ENCODE measurements around the gene UBE2N.
"Not testable (repeated sequence)": the region's sequence is repeated elsewhere in the genome, so short reads cannot be mapped to it uniquely, and the experiment has no call there.

The UBE2N gene

DNA sequence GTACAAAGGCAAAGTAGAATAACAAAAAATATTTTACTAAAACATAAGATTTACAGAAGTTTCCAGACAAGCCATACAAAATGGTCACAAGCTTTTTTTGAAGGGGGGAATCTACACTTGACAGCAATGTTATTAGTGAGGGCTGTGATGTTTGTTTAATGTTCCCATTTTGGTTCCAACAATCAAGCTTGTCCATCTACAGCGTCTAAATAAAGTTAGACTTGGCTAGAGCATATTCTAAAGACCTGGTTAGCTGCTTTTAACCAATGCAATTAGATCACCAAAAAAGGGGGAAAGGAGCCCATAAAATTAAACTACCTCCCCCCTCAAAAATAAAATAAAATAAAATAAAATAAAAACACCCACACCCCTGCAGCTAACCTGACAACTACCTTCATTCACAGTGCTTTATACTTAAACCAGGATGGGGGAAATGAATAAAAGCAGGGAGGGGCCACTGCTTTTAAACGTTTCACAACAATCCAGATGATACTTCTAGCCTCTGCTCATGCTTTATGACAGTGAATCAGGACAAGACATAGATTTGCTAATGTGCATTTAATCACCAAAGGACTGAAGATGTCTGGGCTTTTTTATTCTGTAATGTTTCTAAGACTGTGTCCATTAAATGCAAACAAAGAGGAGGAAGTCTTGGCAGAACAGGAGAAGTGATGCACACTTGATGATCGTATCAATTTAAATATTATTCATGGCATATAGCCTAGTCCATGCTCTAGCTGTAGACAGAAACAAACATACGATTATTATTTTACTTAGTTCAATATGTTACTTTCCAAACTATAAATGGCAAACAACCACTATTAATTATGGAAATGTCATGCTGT is 32.2 kb downstream of the UBE2N start:
- not testable (repeated sequence) for DNase-seq

GRCh38 chr12:93408813-93409212 is 32.9 kb downstream of the UBE2N start:
- no peak for DNase-seq

- no peak for DNase-seq
Measured at GRCh38 chr12:93407963-93408283, 33.8 kb downstream of the UBE2N start.

GRCh38 chr12:93407054-93407962 is 34.4 kb downstream of the UBE2N start:
- no peak for DNase-seq

DNA sequence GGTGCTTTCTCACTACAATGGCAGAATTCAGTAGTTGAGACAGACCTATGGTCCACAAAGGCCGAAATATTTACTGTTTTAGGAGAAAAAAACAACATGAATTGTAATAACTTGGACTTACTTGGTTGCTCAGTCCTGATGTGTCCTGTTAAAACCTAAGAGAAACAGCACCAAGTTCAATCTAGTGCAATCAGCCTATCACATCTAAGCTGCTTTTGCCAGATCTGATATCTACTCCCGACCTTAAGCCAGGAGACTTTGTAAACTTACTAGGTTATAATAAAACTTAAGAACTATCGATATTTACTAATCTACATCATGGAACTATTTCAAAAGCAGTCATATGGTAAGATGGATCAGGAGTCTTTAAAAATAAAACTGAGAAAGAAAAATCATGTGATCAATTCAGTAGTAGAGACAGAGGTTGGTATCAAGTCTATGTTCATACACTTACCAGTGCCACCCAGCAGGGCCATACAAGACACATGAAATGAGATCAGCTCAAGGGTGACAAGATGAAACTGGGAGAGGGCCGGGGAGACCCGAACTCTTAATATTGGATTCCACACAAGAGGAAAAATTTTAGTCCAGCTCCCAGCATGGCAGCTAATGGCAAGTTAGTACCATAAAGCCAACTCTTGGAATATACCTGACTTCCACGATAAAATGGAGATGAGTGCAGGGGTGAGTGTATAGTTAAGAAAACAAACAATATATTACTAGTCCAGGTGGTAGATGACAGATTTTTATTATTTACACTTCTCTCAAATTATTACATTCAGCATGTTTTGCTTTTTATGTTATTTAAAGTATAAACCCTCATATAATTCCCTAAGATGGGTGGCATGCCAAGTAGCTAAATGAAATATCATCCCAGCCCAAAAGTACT is 36.5 kb downstream of the UBE2N start:
- DNase-seq, result no peak

DNA sequence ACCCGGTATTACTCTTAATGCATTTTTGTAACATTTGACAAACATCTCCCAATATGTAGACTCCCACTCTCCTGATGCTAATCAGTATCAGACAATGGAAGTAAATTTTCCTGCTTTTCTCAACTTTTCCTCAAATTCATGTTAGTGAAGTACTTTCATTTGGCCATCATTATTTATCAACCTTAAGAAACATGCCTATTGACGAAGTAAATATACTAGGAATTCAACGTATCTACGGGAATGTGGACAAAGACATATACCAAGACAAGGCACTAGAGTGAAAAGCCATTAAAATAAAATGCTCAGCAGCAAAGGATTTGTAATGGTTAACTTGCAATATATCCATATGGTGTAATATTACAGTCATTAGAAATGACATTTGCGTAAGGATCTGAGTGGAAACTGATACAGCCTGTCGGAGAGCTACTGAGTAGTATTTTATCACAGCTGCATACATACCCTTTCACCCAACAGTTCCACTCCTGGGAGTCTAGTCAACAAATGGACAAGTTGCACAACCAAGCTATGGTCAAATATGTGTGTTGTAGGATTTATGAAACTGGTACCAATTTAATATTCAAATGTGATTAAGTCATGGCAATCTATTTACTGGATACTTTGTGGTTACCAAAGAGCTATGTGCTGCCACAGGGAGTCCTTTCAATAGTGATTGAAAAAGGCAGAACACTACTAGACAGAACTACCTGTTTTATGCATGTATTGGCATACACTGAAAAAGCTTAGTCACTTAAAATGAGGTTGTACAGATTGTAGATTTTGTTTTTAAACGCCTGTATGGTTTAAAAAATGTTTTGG is 37.6 kb downstream of the UBE2N start:
- no peak for DNase-seq

GRCh38 chr12:93402333-93403311 is 39.1 kb downstream of the UBE2N start:
- DNase-seq, result no peak

DNA sequence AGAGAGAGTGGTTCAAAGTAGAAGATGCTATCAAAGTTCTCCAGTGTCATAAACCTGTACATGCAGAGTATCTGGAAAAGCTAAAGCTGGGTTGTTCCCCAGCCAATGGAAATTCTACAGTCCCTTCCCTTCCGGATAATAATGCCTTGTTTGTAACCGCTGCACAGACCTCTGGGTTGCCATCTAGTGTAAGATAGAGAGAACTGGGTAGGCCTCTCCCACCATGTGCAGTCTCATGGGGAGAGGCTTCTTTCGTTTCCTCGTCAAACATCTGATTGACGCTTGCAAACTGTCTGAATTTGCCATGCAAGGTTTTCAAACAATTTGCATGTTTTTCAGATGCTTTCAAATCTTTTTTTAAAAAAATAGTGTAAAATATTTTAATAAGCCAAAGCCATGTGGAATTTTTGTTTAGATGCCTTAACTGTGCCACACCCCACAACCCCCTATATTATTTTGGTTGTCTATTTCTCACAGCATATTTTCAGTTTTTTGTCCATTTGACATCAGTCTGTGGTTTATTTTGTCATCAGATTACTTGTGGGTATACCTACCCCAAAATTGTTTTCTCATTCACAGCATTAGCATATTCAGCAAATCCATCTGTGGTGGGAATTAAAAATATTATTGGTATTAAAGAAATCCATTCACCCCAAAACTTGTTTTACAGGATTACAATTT is 42.4 kb downstream of the UBE2N start:
- DNase-seq, result not testable (repeated sequence)

DNA sequence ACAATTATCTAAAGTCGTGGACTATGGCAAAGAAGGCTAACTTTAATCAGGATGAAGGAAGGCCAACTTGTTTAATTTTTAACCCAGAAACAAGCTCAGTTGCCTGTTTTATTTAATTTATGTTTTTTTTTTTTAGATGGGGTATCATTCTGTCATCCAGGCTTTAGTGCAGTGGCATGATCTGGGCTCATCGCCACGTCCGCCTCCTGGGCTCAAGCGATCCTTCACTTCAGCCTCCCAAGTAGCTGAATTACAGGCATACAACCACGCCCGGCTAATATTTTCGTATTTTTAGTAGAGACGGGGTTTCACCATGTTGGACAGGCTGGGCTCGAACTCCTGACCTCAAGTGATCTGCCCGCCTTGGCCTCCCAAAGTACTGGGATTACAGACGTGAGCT is 44.3 kb downstream of the UBE2N start:
- DNase-seq, result no peak

- DNase-seq, result no peak
Measured at GRCh38 chr12:93393425-93393824, 48.3 kb downstream of the UBE2N start.

DNA sequence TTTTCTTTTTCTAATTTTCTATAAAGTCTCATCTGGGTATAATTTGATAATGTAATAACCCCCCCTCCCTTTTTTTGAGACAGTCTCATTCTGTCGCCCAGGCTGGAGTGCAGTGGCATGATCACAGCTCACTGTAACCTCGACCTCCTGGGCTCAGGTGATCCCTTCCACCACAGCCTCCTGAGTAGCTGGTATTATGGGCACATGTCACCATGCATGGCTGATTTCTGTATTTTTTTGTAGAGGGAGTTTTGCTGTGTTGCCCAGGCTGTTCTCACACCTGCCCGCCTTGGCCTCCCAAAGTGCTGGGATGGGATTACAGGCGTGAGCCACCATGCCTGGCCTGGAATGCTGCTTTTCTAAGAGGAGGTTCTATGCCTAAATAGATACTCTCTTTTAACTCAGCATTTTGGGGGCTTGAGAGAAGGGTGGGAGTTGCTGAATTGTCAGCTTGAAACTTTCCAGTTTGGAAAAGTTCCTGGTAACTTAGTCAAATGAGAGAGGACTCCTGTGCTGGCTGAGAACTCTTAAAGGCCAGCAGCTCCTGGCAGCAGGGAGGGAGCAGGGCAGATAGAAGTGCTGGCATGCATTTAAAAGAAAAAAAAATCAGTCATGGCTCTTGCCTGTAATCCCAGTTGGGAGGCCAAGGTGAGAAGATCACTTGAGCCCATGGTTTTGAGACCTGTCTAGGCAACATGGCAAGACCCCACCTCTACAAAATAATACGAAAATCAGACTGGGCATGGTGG is 51.0 kb downstream of the UBE2N start:
- DNase-seq, result no peak

- DNase-seq, result no peak
Measured at GRCh38 chr12:93390031-93390430, 51.7 kb downstream of the UBE2N start.

DNA sequence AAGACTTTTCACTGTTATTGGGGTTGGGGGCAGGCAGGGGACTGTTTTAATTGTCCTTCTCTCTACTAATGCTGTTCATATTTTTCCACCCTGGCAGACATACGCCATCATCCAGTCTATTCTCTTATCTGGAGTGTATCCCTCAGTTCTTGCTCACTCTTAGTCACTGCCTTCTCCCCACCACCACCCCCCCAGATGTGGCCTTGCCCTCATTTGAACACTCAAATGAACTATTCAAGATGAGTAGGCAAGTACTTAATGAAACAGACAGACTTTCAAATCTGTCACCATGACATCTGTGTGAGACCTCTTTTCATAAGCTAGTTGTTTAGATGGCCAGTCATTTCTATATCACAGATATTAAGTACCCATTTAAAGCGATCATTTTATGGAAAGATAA is 54.0 kb downstream of the UBE2N start:
- no peak for DNase-seq

- DNase-seq, result not testable (repeated sequence)
Measured at GRCh38 chr12:93381976-93382437, 59.7 kb downstream of the UBE2N start.

DNA sequence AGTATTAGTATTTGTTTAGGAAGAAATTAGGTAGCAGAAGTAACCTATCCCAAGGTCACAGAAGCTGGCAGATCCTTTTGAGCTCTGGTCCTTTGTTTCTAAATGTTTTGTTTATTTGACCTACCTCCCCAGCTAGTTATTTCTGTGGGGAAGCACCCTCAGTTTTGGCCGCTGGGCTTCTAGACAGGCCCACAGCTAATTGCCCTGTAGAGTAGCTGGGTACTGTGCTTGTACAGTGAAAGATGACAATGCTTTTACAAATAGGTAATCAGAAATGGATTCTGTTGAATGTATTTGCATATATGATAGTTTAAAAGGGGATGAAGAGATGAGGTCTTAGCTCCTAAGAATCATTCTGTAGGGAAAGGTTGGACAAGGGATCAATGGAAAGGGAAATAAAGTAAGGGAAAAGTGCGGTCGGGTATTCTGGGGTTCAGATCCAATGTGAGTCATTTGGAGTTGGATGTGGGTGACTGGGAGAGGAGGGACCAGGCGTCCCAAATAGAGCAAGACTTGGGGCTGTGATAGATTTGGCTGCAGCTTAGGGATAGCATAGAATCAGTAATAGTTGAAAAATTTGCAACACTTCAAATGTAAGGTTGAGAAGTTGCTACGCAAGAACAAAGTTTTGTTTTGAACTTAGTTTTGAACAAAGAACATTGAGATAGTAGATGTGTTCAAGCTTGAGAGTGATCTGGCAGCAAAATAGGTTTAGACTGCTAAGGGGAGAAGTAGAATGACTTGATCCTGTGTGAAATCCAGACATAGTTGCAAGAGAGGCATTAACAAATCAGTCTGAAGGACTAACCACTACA is 60.4 kb downstream of the UBE2N start:
- DNase-seq, result no peak

GRCh38 chr12:93380480-93381121 is 61.1 kb downstream of the UBE2N start:
- DNase-seq, result no peak

DNA sequence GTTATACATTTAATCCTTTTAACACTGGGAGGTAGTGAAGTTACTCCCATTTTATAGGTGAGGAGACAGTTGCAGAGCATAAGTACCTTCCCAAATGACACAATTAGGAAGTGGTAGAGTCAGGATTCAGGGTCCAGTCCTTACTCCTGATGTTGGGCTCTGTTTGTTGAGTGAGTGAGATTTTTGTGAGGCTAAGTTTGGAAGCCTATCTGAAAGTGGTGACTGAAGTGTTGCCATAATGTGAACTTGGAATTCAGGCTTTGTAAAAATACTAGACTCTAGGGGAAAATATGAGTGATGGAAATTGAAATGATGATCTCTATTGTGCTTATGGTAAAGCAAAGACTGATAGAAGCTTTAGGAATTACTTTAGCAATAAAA is 61.8 kb downstream of the UBE2N start:
- DNase-seq, result no peak
